ENCODE data around the gene DERL2. TPM values are rescaled to one million over a fixed set of nuclear protein-coding genes. Genes with fewer than 3 reads are reported as not detected.

Gene DERL2
- total RNA-seq, 1 donor from 2014 or later: 26.1 TPM

DNA sequence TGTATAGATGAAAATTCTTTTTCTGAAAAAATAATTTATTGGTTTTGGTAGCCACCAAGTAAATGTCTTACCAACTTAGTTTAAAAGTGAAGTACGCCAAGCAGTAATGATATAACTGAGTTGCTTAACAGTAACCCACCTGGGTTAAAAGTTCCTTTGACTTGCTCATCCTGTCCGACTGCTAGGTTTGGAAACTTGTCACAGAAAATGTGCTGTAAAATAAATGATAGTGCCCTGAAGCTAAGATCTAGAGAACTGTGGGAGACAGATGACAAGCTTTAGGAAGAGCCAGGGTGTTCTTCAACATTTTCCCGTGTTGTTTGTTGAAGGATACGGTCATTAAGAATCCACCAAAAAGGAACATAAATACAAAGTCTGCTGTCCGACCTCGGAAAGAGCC is 5.0 kb downstream of the DERL2 start:
- H3K27ac ChIP-seq (ENCODE audit: low read depth, low read length): no peak overlapping the region
- H3K9me3 ChIP-seq (ENCODE audit: control insufficient read depth in 3 of 3, low read length in 3 of 3): no peaks in the 10 kb centered on the region
- no peaks in the 10 kb centered on the region for H3K27me3 ChIP-seq (ENCODE audit: control insufficient read depth in 3 of 3, insufficient read depth in 3 of 3, low read length in 3 of 3)
- H3K9ac ChIP-seq (ENCODE audit: low read depth in 1 of 3, low read length in 3 of 3): no peak overlapping the region
- H3K4me3 ChIP-seq (ENCODE audit: low read length in 3 of 3): no peak overlapping the region
- H3K36me3 ChIP-seq (ENCODE audit: control insufficient read depth in 3 of 3, insufficient read depth in 3 of 3, low read length in 3 of 3): peaks cover 42 to 64% (median 57%) of the 10 kb centered on the region in 3 donors
- peaks cover 4 to 16% (median 14%) of the 10 kb centered on the region in 3 donors for H3K4me1 ChIP-seq (ENCODE audit: control insufficient read depth in 3 of 3, insufficient read depth in 3 of 3, low read length in 3 of 3)

DNA sequence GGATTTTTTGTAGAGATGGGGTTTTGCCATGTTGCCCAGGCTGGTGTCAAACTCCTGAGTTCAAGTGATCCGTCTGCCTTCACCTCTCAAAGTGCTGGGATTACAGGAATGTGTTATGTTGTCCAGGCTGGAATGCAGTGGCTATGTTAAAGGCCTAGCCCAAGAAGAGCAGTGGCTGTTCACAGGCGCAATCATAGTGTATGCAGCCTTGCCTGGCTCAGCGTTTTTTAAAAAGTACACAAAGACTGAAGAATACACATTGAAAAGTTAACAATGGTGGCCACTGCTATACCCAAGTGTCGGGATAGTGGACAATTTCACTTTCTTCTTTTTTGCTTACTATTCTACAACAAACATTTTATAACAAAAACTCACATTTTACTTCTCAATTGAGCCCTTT is 7.0 kb downstream of the DERL2 start:
- H3K27ac ChIP-seq (ENCODE audit: low read depth, low read length): no peak overlapping the region

DNA sequence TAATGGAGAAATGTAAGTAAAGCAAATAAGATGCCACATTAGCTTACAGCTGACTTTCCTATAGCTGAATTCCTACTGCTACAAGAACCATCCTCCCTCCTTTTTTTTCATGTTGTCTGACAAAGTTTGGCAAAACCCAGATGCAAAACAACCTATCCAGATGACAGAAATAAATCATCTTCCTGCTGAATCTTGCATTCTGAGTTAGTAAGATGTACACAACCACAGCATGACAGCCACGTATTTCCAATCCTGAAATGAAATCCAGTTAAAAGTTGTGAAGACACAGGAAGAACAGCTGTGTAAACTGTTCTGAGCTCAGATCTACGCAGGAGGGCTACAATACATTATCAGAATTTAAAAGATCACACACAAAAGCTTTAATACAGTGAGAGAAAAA is 12.1 kb downstream of the DERL2 start:
- no peaks in the 10 kb centered on the region for H3K27me3 ChIP-seq (ENCODE audit: control insufficient read depth in 3 of 3, insufficient read depth in 3 of 3, low read length in 3 of 3)
- no peak overlapping the region for H3K27ac ChIP-seq (ENCODE audit: low read depth, low read length)
- peaks cover 26 to 53% (median 49%) of the 10 kb centered on the region in 3 donors for H3K36me3 ChIP-seq (ENCODE audit: control insufficient read depth in 3 of 3, insufficient read depth in 3 of 3, low read length in 3 of 3)
- no peak overlapping the region for H3K4me3 ChIP-seq (ENCODE audit: low read length in 3 of 3)
- H3K9me3 ChIP-seq (ENCODE audit: control insufficient read depth in 3 of 3, low read length in 3 of 3): no peaks in the 10 kb centered on the region
- no peak overlapping the region for H3K9ac ChIP-seq (ENCODE audit: low read depth in 1 of 3, low read length in 3 of 3)
- no peaks in the 10 kb centered on the region for H3K4me1 ChIP-seq (ENCODE audit: control insufficient read depth in 3 of 3, insufficient read depth in 3 of 3, low read length in 3 of 3)

More for the DNA sequence above, 7.0 kb downstream of the DERL2 start:
- no peaks in the 10 kb centered on the region for H3K27me3 ChIP-seq (ENCODE audit: control insufficient read depth in 3 of 3, insufficient read depth in 3 of 3, low read length in 3 of 3)
- no peak overlapping the region for H3K4me3 ChIP-seq (ENCODE audit: low read length in 3 of 3)
- H3K4me1 ChIP-seq (ENCODE audit: control insufficient read depth in 3 of 3, insufficient read depth in 3 of 3, low read length in 3 of 3): peaks cover 0 to 2% (median 2%) of the 10 kb centered on the region in 3 donors
- peaks cover 44 to 69% (median 68%) of the 10 kb centered on the region in 3 donors for H3K36me3 ChIP-seq (ENCODE audit: control insufficient read depth in 3 of 3, insufficient read depth in 3 of 3, low read length in 3 of 3)
- no peaks in the 10 kb centered on the region for H3K9me3 ChIP-seq (ENCODE audit: control insufficient read depth in 3 of 3, low read length in 3 of 3)
- no peak overlapping the region for H3K9ac ChIP-seq (ENCODE audit: low read depth in 1 of 3, low read length in 3 of 3)

DNA sequence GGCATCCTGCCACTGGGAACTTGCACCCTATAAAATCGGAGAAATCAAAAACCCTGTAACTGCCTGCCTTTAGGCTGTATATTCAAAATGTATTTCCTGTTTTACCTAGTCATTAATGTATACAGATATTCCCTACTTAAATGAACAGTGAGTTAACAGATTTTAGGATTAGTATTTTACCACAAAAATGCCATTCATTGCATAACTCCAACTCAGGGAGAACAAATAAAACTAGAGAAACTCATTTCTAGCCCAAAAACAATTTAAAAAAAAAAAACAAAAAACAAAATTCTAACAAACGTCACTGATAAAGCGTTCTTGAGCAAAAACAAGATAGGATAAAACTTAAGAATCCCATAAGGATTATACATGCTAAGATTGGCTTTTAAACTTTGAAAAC is 13.5 kb downstream of the DERL2 start:
- H3K9ac ChIP-seq (ENCODE audit: low read depth in 1 of 3, low read length in 3 of 3): no peak overlapping the region
- no peaks in the 10 kb centered on the region for H3K9me3 ChIP-seq (ENCODE audit: control insufficient read depth in 3 of 3, low read length in 3 of 3)
- peaks cover 5 to 8% (median 7%) of the 10 kb centered on the region in 3 donors for H3K4me1 ChIP-seq (ENCODE audit: control insufficient read depth in 3 of 3, insufficient read depth in 3 of 3, low read length in 3 of 3)
- H3K4me3 ChIP-seq (ENCODE audit: low read length in 3 of 3): no peak overlapping the region
- peaks cover 12 to 40% (median 35%) of the 10 kb centered on the region in 3 donors for H3K36me3 ChIP-seq (ENCODE audit: control insufficient read depth in 3 of 3, insufficient read depth in 3 of 3, low read length in 3 of 3)
- H3K27me3 ChIP-seq (ENCODE audit: control insufficient read depth in 3 of 3, insufficient read depth in 3 of 3, low read length in 3 of 3): no peaks in the 10 kb centered on the region
- no peak overlapping the region for H3K27ac ChIP-seq (ENCODE audit: low read depth, low read length)

DNA sequence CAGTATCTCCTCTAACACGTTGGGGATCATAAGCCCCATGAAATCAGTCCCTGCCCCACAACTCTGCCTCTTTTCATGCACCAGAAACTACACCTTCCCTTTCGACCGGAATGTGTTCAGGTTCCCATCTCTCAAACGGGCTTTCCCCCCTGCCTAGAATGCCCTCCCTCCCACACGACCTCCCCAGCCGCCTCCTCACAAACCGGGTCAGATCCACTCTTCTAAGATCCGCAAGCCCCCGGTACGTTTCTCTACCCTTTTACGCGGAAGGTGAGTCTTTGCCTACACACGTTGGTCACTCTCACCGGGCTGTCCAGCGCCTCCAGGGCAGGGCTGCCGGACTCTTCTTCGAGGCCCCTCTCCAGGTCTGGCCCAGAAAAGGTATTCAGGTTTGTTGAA is 17.9 kb downstream of the DERL2 start:
- H3K4me3 ChIP-seq (ENCODE audit: low read length in 3 of 3): peak overlapping the region; percentile 84 to 90 (median 85)
- H3K27me3 ChIP-seq (ENCODE audit: control insufficient read depth in 3 of 3, insufficient read depth in 3 of 3, low read length in 3 of 3): no peaks in the 10 kb centered on the region
- H3K4me1 ChIP-seq (ENCODE audit: control insufficient read depth in 3 of 3, insufficient read depth in 3 of 3, low read length in 3 of 3): peaks cover 9 to 17% (median 16%) of the 10 kb centered on the region in 3 donors
- peaks cover 0 to 8% (median 8%) of the 10 kb centered on the region in 3 donors for H3K36me3 ChIP-seq (ENCODE audit: control insufficient read depth in 3 of 3, insufficient read depth in 3 of 3, low read length in 3 of 3)
- H3K27ac ChIP-seq (ENCODE audit: low read depth, low read length): peak overlapping the region; percentile 49
- no peaks in the 10 kb centered on the region for H3K9me3 ChIP-seq (ENCODE audit: control insufficient read depth in 3 of 3, low read length in 3 of 3)
- H3K9ac ChIP-seq (ENCODE audit: low read depth in 1 of 3, low read length in 3 of 3): peak overlapping the region; percentile 79 to 90 (median 84)

DNA sequence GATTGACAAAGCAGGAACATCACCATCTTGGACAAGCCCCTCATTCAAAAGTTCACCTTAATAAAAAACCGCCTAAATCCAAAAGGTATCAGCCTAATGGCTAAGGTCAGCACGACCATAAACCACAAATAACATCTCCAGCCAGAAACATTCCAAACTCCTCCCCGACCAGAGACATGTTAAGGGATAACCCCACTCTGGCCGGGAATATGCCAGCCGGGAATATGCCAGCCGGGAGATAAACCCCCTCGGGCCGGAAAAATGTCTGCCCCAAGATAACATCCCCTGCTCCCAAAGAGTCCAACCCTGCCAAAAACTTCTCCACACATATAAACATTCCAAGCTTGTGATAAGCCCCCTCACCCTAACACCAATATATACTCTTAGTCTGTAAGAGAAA is 18.6 kb downstream of the DERL2 start:
- Histone ChIP-seq H3K9ac (ENCODE audit: low read depth in 1 of 3, low read length in 3 of 3) (peak overlapping the region; percentile 39 to 84 (median 79)), H3K27ac (ENCODE audit: low read depth, low read length) (no peak overlapping the region), H3K36me3 (ENCODE audit: control insufficient read depth in 3 of 3, insufficient read depth in 3 of 3, low read length in 3 of 3) (peaks cover 0 to 7% (median 6%) of the 10 kb centered on the region in 3 donors), H3K4me1 (ENCODE audit: control insufficient read depth in 3 of 3, insufficient read depth in 3 of 3, low read length in 3 of 3) (peaks cover 10 to 19% (median 17%) of the 10 kb centered on the region in 3 donors), H3K27me3 (ENCODE audit: control insufficient read depth in 3 of 3, insufficient read depth in 3 of 3, low read length in 3 of 3) (no peaks in the 10 kb centered on the region), H3K9me3 (ENCODE audit: control insufficient read depth in 3 of 3, low read length in 3 of 3) (no peaks in the 10 kb centered on the region), H3K4me3 (ENCODE audit: low read length in 3 of 3) (peak overlapping the region; percentile 84 to 90 (median 85))

DNA sequence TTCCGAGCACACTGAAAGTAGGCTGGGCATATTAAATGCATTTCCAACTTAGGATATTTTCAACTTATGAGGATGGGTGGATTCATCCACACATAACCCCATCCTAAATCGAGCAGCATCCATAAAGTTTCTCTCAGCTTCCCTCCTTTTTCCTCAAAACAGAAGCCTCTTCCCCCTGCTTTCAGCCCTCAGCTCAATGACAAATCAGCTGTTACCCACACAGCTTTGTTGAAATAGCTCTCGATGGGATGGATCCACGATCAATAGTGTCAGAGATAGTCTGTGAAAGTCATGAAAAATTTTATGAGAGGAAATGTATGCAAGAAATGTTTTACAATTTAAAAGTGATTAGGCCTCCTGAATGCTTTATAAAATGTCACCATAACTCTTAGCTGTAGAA is 19.7 kb downstream of the DERL2 start:
- Histone ChIP-seq H3K36me3 (ENCODE audit: control insufficient read depth in 3 of 3, insufficient read depth in 3 of 3, low read length in 3 of 3) (no peaks in the 10 kb centered on the region), H3K9ac (ENCODE audit: low read depth in 1 of 3, low read length in 3 of 3) (no peak overlapping the region), H3K27me3 (ENCODE audit: control insufficient read depth in 3 of 3, insufficient read depth in 3 of 3, low read length in 3 of 3) (no peaks in the 10 kb centered on the region), H3K27ac (ENCODE audit: low read depth, low read length) (no peak overlapping the region), H3K9me3 (ENCODE audit: control insufficient read depth in 3 of 3, low read length in 3 of 3) (no peaks in the 10 kb centered on the region), H3K4me1 (ENCODE audit: control insufficient read depth in 3 of 3, insufficient read depth in 3 of 3, low read length in 3 of 3) (peaks cover 14 to 23% (median 17%) of the 10 kb centered on the region in 3 donors), H3K4me3 (ENCODE audit: low read length in 3 of 3) (no peak overlapping the region)

DNA sequence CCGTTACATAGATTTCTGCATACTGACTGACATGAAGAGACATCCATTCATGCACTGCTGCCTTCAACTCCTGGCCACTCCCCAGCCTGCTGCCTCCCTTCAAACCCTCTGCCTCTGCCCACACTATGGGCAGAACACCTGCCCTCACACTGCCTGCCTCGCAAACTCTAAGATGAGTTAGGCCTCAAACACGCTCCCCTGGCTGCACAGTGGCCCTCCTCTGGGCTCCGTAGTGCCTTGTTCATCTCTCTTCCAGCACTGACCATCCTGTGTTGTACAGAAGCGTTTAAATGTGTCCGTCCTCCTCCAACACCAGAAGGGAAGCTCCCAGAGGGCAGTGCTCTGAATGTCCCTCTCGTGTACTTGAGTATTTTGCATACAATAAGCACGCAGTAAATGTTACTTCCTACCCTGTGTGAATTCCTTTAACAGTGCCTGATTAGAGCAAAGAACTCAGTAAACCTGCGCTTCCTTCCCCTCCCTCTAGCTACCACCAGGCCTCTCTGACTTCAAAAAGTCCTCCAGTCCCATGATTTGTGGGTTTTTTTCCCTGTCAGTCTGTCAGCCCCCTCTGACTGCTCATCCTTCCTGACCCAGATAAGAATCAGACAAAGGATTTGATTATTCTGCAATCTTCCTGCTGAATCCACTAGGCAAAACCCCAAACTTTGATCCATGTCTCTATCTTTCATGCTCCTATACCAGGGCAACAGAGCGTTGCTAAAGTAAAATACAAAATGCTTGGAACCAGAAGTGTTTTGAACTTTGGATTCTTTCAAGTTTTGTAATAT is 21.1 kb downstream of the DERL2 start:
- no peak overlapping the region for H3K9ac ChIP-seq (ENCODE audit: low read depth in 1 of 3, low read length in 3 of 3)
- H3K4me3 ChIP-seq (ENCODE audit: low read length in 3 of 3): no peak overlapping the region
- H3K27ac ChIP-seq (ENCODE audit: low read depth, low read length): no peak overlapping the region
- H3K27me3 ChIP-seq (ENCODE audit: control insufficient read depth in 3 of 3, insufficient read depth in 3 of 3, low read length in 3 of 3): no peaks in the 10 kb centered on the region
- no peaks in the 10 kb centered on the region for H3K9me3 ChIP-seq (ENCODE audit: control insufficient read depth in 3 of 3, low read length in 3 of 3)
- peaks cover 4 to 7% (median 4%) of the 10 kb centered on the region in 3 donors for H3K36me3 ChIP-seq (ENCODE audit: control insufficient read depth in 3 of 3, insufficient read depth in 3 of 3, low read length in 3 of 3)
- H3K4me1 ChIP-seq (ENCODE audit: control insufficient read depth in 3 of 3, insufficient read depth in 3 of 3, low read length in 3 of 3): peaks cover 14 to 23% (median 17%) of the 10 kb centered on the region in 3 donors

DNA sequence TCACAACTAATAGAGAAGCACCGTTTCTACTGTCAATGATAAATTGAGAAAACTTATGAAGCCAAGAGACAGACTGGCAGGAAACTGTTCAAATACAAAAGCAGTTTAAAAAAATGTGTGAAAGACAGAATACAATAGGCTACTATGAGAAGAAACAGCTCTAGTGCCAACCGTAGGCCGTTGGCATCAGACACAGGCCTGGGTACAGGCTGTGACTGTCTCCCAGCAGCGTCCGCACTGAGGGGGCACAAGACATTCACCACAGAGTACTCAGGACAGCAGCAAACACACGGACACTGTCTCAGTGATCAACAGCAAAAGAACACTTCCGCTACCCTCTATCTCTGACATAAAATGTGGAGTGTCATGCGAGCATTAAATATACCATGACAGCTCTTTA is 39.2 kb downstream of the DERL2 start:
- Histone ChIP-seq H3K27ac (ENCODE audit: low read depth, low read length) (no peak overlapping the region), H3K27me3 (ENCODE audit: control insufficient read depth in 3 of 3, insufficient read depth in 3 of 3, low read length in 3 of 3) (no peaks in the 10 kb centered on the region), H3K4me3 (ENCODE audit: low read length in 3 of 3) (no peak overlapping the region), H3K9ac (ENCODE audit: low read depth in 1 of 3, low read length in 3 of 3) (no peak overlapping the region), H3K36me3 (ENCODE audit: control insufficient read depth in 3 of 3, insufficient read depth in 3 of 3, low read length in 3 of 3) (peaks cover 42 to 55% (median 55%) of the 10 kb centered on the region in 3 donors), H3K4me1 (ENCODE audit: control insufficient read depth in 3 of 3, insufficient read depth in 3 of 3, low read length in 3 of 3) (no peaks in the 10 kb centered on the region), H3K9me3 (ENCODE audit: control insufficient read depth in 3 of 3, low read length in 3 of 3) (no peaks in the 10 kb centered on the region)

DNA sequence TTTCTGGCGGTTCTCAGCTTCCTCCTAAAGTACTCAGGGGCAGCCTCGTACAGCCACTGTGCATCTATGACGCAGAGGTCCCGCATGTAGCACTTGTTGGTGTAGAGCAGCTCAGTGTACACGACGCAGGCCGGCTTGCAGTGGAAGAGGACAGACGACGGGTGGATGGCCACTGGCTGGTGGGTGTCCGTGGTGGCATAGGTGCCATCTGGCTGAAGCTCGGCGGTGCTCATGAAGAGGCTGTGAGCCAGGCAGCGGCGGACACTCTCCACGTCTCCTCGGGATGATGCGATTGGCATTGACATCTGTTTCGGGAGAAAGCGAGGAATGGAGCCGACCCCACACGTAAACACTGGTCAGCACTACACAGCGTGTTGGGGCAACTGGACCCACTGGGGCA is 41.8 kb downstream of the DERL2 start:
- no peaks in the 10 kb centered on the region for H3K9me3 ChIP-seq (ENCODE audit: control insufficient read depth in 3 of 3, low read length in 3 of 3)
- peaks cover 37 to 44% (median 43%) of the 10 kb centered on the region in 3 donors for H3K36me3 ChIP-seq (ENCODE audit: control insufficient read depth in 3 of 3, insufficient read depth in 3 of 3, low read length in 3 of 3)

More for the DNA sequence above, 41.8 kb downstream of the DERL2 start:
- Histone ChIP-seq H3K9ac (ENCODE audit: low read depth in 1 of 3, low read length in 3 of 3) (no peak overlapping the region), H3K27me3 (ENCODE audit: control insufficient read depth in 3 of 3, insufficient read depth in 3 of 3, low read length in 3 of 3) (no peaks in the 10 kb centered on the region), H3K4me3 (ENCODE audit: low read length in 3 of 3) (no peak overlapping the region), H3K4me1 (ENCODE audit: control insufficient read depth in 3 of 3, insufficient read depth in 3 of 3, low read length in 3 of 3) (peaks cover 4 to 5% (median 4%) of the 10 kb centered on the region in 3 donors), H3K27ac (ENCODE audit: low read depth, low read length) (no peak overlapping the region)
